Activated B cell treated with CpG ODN at 0.5 μM for 24 hours (primary cell): ENCODE results near the gene ATG2A. TPM values are rescaled to one million over a fixed set of nuclear protein-coding genes. Genes with fewer than 3 reads are reported as not detected.

ENCODE experiments used
- ATAC-seq: fragments of 200-7000 bp; cut with Tn5 transposase; one replicate; pipeline ENCODE4 v1.10.0; 2021; ENCODE audit warnings: low read depth, mild to moderate bottlenecking, moderate library complexity
- CTCF ChIA-PET: fragments of 350-600 bp; sonication (Branson Sonifier 250); formaldehyde crosslinking; loops from one replicate; lab custom pipeline; 2021; ENCODE audit warnings: antibody characterized with exemption; lab: Charles Lee
- POLR2A ChIA-PET: fragments of 350-600 bp; sonication (Branson Sonifier 250); formaldehyde crosslinking; loops from one replicate; lab custom pipeline; 2021; ENCODE audit warnings: antibody characterized with exemption; lab: Charles Lee
- DNase-seq: peaks from one replicate; pipeline ENCODE4 v3.0.0; 2022
- H3K27ac Mint-ChIP-seq: one replicate; pipeline ENCODE4 v1.8.0; 2020; ENCODE audit warnings: mixed read lengths
- H3K27me3 Mint-ChIP-seq: one replicate; pipeline ENCODE4 v1.8.0; 2021; ENCODE audit warnings: mixed read lengths
- H3K36me3 Mint-ChIP-seq: one replicate; pipeline ENCODE4 v1.8.0; 2021; ENCODE audit warnings: low read depth, mixed read lengths
- H3K4me1 Mint-ChIP-seq: one replicate; pipeline ENCODE4 v1.8.0; 2021; ENCODE audit warnings: mixed read lengths
- H3K4me3 Mint-ChIP-seq: one replicate; pipeline ENCODE4 v1.8.0; 2020; ENCODE audit warnings: mild to moderate bottlenecking, mixed read lengths
- H3K9me3 Mint-ChIP-seq: one replicate; pipeline ENCODE4 v1.8.0; 2020; ENCODE audit warnings: mixed read lengths
- intact Hi-C: fragments of 100-400 bp; cut with micrococcal nuclease; formaldehyde crosslinking; loops from one replicate; pipeline ENCODE4 v1.15.1; 2024
- total RNA-seq: library from RNA; stranded (reverse); gene quantifications from 2 replicates; pipeline ENCODE4 v1.2.3, GENCODE V29; 2022
- TF ChIP-seq, protein P1 (sequence below): fragments of 200-600 bp; IDR thresholded peaks from one replicate; pipeline ENCODE4 v1.8.0; 2022; ENCODE audit warnings: antibody characterized with exemption, mild to moderate bottlenecking

Gene ATG2A
- total RNA-seq, 1 donor from 2014 or later: 35.0 TPM

DNA sequence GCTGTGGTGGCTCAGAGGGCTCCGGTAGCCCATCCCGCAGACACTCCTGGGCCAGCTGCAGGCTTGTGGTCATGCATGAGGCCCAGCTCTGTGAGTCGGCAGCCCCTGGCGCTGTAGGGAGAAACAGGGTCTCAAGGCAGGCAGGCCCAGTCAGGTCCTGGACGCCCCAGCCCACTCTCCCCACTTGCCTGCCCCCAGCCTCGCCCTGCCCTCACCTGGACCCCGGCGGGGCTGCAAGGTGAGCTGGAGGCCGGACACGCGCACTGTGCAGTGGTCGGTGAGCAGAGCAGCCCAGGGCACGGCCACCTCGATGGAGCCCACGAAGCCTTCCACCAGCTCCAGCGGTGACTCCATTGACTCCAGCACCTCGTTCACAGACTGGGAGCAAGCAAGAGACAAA lies 2.9 kb downstream of the ATG2A start:
- Mint-ChIP-seq H3K27me3 (no peaks in the 10 kb centered on the region), H3K4me1 (peaks cover 29% of the 10 kb centered on the region), H3K4me3 (no peak overlapping the region), H3K36me3 (peaks cover 46% of the 10 kb centered on the region), H3K27ac (no peak overlapping the region), H3K9me3 (no peaks in the 10 kb centered on the region)
- intact Hi-C loops: no loop called here
- CTCF ChIA-PET: no interaction called here
- TF ChIP-seq, protein P1, sequence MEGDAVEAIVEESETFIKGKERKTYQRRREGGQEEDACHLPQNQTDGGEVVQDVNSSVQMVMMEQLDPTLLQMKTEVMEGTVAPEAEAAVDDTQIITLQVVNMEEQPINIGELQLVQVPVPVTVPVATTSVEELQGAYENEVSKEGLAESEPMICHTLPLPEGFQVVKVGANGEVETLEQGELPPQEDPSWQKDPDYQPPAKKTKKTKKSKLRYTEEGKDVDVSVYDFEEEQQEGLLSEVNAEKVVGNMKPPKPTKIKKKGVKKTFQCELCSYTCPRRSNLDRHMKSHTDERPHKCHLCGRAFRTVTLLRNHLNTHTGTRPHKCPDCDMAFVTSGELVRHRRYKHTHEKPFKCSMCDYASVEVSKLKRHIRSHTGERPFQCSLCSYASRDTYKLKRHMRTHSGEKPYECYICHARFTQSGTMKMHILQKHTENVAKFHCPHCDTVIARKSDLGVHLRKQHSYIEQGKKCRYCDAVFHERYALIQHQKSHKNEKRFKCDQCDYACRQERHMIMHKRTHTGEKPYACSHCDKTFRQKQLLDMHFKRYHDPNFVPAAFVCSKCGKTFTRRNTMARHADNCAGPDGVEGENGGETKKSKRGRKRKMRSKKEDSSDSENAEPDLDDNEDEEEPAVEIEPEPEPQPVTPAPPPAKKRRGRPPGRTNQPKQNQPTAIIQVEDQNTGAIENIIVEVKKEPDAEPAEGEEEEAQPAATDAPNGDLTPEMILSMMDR: no peak
- no peak for DNase-seq
- POLR2A ChIA-PET: interaction anchor here (0.5 kb wide), 1 partner anchor 71 kb away, joined by 3 read pairs; no protein-coding TSS in a partner anchor
- ATAC-seq: no peak

- H3K4me1 Mint-ChIP-seq: peaks cover 28% of the 10 kb centered on the region
- H3K9me3 Mint-ChIP-seq: no peaks in the 10 kb centered on the region
- no peak overlapping the region for H3K27ac Mint-ChIP-seq
- TF ChIP-seq, protein P1: no peak
- POLR2A ChIA-PET: interaction anchor here (0.6 kb wide), 1 partner anchor 72 kb away, joined by 3 read pairs; no protein-coding TSS in a partner anchor
- H3K27me3 Mint-ChIP-seq: no peaks in the 10 kb centered on the region
- no peak for DNase-seq
- intact Hi-C loops: no loop called here
- ATAC-seq: no peak
- no peak overlapping the region for H3K4me3 Mint-ChIP-seq
- H3K36me3 Mint-ChIP-seq: peaks cover 51% of the 10 kb centered on the region
- CTCF ChIA-PET: no interaction called here
Observed at GRCh38 chr11:64913171-64913727, 3.8 kb downstream of the ATG2A start.

DNA sequence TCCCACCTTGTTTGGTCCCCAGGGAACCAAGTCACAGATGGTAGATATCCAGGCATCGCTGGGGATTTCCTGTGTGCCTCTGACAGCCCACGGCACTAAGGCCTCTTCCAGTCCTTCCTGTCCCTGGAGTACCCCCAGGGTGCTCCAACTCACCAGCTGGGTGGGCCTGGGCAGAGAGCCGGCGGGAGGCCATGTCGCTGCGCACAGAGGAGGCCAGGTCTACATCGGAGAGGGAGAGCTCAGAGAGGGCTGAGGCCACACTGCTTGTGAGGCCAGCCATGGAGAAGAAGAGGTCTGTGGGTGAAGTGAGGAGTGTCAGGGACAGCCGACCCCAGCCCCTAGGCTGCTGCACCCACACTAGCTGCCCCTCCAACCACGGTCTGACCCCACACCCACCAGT lies 5.3 kb downstream of the ATG2A start:
- no peak for ATAC-seq
- no peak overlapping the region for H3K27ac Mint-ChIP-seq
- ChIA-PET CTCF (interaction anchor here (0.6 kb wide), 1 partner anchor 190 kb away, joined by 3 read pairs; no protein-coding TSS in a partner anchor), POLR2A (interaction anchor here (0.6 kb wide), 1 partner anchor 9 kb away, joined by 3 read pairs; no protein-coding TSS in a partner anchor)
- intact Hi-C loops: no loop called here
- H3K27me3 Mint-ChIP-seq: no peaks in the 10 kb centered on the region
- peaks cover 15% of the 10 kb centered on the region for H3K4me1 Mint-ChIP-seq
- peaks cover 65% of the 10 kb centered on the region for H3K36me3 Mint-ChIP-seq
- no peaks in the 10 kb centered on the region for H3K9me3 Mint-ChIP-seq
- TF ChIP-seq, protein P1: no peak
- DNase-seq: no peak
- no peak overlapping the region for H3K4me3 Mint-ChIP-seq

- ChIA-PET CTCF (no interaction called here), POLR2A (no interaction called here)
- Mint-ChIP-seq H3K9me3 (no peaks in the 10 kb centered on the region), H3K4me3 (no peak overlapping the region), H3K27me3 (no peaks in the 10 kb centered on the region), H3K27ac (no peak overlapping the region), H3K36me3 (peaks cover 65% of the 10 kb centered on the region), H3K4me1 (peaks cover 10% of the 10 kb centered on the region)
- ATAC-seq (no peak), DNase-seq (no peak)
- TF ChIP-seq, protein P1: no peak
- intact Hi-C loops: no loop called here
Observed at GRCh38 chr11:64911142-64911541, 5.9 kb downstream of the ATG2A start.

DNA sequence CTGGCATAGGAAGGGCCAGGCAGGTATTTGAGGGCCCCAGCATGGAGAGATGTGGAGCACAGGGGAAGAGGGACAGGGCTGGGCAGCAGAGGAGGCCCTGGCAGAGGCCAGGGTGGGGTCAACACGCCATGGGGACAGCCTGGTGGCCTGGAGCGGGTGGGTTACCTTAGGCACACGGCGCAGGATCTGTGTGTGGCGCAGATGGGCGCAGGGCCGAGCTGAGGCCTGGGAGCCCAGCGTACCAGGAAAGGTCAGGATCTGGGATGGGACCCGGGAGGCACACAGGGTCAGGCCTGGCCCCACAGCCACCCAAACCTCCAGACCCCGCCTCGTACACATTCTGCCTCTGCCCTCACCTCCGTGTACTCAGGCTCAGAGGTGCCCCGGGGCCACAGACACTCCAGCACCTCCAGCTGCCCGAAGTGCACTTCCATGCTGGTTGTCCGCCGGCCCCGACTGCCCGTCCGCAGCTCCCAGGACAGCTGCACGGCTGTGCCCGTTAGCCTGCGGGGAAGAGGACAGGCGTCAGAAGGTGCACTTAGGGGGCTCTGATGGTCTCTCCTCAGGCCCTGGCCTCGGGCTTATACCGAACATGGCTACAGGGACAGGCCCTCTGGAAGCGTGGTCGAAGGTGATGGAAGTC lies 6.4 kb downstream of the ATG2A start:
- no peak for DNase-seq

More for the DNA sequence above, 6.4 kb downstream of the ATG2A start:
- TF ChIP-seq, protein P1: no peak
- no peak for ATAC-seq
- Mint-ChIP-seq H3K27me3 (no peaks in the 10 kb centered on the region), H3K4me3 (no peak overlapping the region), H3K27ac (no peak overlapping the region), H3K4me1 (peaks cover 4% of the 10 kb centered on the region), H3K9me3 (no peaks in the 10 kb centered on the region), H3K36me3 (peaks cover 69% of the 10 kb centered on the region)
- POLR2A ChIA-PET: no interaction called here
- CTCF ChIA-PET: no interaction called here
- intact Hi-C loops: no loop called here
